EL (cell line): ENCODE data around the gene THOC2.
"Not testable (repeated sequence)": the region's sequence is repeated elsewhere in the genome, so short reads cannot be mapped to it uniquely, and the experiment has no call there.

Experiments
- DNase-seq: peaks from one replicate; pipeline ENCODE4 v3.0.0-alpha.2; 2016

Gene THOC2

GRCh38 chrX:123665197-123665596 lies 67.7 kb downstream of the THOC2 start:
- DNase-seq, result no peak

GRCh38 chrX:123664467-123665167 lies 68.2 kb downstream of the THOC2 start:
- peak; percentile 32 for DNase-seq

- DNase-seq, result not testable (repeated sequence)
These were observed 69.1 kb downstream of the THOC2 start for GRCh38 chrX:123663720-123664119.

DNA sequence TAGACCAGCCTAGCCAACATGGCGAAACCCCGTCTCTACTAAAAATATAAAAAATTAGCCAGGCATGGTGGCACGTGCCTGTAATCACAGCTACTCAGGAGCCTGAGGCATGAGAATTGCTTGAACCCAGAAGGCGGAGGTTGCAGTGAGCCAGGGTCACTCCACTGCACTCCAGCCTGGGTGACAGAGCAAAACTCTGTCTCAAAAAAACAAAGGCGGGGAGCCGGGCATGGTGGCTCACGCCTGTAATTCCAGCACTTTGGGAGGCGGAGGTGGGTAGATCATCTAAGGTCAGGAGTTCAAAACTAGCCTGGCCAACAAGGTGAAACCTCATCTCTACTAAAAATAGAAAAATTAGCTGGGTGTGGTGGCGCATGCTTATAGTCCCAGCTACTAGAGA lies 76.3 kb downstream of the THOC2 start:
- DNase-seq, result not testable (repeated sequence)

DNA sequence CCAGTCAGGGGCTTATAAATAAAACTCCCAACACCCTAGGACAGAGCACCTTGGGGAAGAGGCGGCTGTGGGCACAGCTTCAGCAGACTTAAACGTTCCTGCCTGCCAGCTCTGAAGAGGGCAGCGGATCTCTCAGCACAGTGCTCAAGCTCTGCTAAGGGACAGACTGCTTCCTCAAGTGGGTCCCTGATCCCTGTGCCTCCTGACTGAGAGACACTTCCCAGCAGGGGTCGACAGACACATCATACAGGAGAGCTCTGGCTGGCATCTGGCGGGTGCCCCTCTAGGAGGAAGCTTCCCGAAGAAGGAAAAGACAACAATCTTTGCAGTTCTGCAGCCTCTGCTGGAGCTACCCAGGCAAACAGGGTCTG lies 84.1 kb downstream of the THOC2 start:
- not testable (repeated sequence) for DNase-seq

DNA sequence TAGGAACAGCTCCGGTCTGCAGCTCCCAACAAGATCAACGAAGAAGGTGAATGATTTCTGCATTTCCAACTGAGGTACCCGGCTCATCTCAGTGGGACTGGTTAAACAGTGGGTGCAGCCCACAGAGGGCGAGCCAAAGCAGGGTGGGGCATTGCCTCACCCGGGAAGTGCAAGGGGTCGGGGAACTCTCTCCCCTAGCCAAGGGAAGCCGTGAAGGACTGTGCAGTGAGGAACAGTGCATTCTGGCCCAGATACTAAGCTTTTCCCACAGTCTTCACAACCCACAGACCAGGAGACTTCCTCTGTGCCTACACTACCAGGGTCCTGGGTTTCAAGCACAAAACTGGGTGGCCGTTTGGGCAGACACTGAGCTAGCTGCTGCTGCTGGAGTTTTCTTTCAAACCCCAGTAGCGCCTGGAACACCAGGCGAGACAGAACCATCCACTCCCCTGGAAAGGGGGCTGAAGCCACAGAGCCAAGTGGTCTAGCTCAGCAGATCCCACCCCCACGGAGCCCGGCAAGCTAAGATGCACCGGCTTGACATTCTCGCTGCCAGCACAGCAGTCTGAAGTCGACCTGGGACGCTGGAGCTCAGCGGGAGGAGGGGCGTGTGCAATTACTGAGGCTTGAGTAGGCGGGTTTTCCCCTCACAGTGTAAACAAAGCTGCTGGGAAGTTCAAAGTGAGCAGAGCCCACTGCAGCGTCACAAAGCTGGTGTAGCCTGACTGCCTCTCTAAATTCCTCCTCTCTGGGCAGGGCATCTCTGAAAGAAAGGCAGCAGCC lies 84.6 kb downstream of the THOC2 start:
- DNase-seq, result peak; percentile 60

DNA sequence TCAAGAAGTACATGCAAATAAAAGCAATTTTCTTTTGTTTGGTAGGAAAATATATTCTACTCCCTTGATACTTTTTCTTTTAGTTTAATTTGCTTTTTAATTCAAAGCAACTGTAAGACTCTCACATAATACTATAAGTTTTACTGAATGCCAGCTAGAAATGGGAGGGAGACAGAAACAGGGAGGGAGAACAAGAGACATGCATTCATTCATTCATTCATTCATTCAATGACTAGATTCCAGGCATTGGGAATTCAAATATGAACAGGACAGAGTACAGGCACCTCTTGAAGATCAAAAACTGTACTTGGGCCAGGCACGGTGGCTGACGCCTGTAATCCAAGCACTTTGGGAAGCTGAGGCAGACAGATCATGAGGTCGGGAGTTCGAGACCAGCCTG lies 85.6 kb downstream of the THOC2 start:
- no peak for DNase-seq

GRCh38 chrX:123629502-123629901 lies 103.3 kb downstream of the THOC2 start:
- DNase-seq, result no peak

DNA sequence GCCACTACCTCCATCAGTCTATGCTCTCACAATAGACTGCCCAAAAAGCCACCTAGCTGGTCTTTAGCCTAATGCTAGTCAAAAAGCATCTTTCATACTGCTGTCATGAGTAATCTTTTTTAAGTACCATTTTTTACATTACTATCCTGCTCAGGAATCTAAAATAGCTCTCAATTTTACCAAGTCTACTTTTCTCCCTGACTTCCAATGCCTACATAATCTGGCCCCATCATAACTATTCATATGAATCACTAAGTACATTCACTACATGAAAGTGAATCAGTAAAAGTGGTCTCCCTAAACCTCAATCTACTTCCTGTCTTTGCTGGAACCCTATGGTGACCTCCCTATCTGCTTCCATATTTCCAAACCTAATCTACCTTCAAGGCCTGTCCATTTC lies 105.9 kb downstream of the THOC2 start:
- DNase-seq, result peak; percentile 78

- no peak for DNase-seq
These were observed 106.9 kb downstream of the THOC2 start for GRCh38 chrX:123625952-123626351.

- no peak for DNase-seq
These were observed 107.4 kb downstream of the THOC2 start for GRCh38 chrX:123625477-123625876.

- DNase-seq, result no peak
These were observed 115.8 kb downstream of the THOC2 start for GRCh38 chrX:123617007-123617406.

DNA sequence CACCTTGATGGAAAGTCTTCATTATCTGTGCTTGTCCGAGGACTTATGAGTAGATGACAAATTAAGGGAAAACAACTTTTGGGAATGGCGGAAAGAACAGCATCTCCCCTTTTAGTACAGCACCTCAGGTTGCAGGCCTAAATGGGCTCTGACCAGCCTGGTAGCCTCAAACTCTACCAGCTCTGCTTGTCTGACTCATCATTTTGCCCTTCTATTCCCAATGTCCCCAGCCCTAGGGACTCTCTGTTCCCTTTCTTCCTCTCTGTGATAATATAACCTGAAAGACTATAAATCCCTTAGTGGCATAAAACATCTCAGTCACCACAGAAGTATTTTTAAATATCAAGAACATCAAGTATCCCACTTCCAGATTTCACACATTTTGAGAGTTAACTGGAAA lies 121.9 kb downstream of the THOC2 start:
- no peak for DNase-seq

DNA sequence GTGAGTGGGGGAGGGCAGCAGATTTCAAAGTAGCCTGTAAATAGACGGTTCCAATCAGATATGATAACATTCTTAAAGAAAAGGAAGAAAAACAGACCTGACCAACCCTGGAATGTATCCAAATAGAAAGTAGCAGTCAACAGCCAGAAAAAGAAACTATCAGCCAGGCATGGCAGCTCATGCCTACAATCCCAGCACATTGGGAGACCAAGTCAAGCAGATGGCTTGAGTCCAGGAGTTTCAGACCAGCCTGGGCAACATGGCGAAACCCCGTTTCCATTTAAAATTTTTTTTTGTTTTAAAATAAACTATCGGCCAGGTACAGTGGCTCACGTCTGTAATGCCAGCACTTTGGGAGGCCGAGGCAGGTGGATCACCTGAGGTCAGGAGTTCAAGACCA lies 125.0 kb downstream of the THOC2 start:
- DNase-seq, result no peak

GRCh38 chrX:123607270-123607669 lies 125.6 kb downstream of the THOC2 start:
- no peak for DNase-seq

- no peak for DNase-seq
These were observed 129.4 kb downstream of the THOC2 start for GRCh38 chrX:123603491-123603890.

- no peak for DNase-seq
These were observed 131.4 kb downstream of the THOC2 start for GRCh38 chrX:123601437-123601836.

DNA sequence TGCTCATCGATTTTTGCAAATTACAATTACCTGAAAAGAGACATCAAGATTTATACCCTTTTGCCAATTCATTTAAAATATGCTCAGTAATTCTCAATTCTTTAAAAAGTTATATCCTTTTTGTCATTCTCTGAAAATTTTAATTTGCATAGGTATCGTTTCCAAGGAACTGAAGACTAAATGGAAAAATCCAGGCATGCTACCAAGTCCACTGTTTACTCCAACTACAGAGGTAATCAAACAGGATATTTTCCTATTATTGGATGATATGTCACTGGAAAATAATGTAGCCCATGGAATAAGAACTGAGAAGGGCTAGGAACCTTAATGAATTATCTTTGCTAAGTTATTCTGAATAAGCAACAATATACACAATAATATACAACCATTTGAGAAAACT lies 132.7 kb downstream of the THOC2 start:
- DNase-seq, result no peak

- DNase-seq, result peak; percentile 38
These were observed 141.9 kb downstream of the THOC2 start for GRCh38 chrX:123590842-123591486.

DNA sequence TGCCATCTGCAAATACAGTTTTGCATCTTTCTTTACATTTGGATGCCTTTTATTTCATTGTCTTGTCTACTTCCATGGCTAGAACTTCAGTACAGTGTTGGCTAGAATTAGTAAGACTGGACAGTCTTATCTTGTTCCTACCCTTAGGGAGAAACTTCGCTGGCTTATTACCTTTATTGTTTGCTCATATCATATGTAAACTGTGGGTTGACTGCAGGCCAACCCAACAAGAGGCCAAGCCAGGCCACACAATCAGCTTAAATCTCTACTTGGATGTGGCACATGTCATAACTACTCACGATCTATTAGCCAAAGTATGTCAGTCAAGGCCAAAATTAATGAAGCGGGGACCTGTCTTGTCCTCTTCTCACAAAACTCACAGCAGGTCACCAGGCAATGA lies 144.1 kb downstream of the THOC2 start:
- DNase-seq, result no peak

- DNase-seq, result no peak
These were observed 151.3 kb downstream of the THOC2 start for GRCh38 chrX:123581586-123581985.

- DNase-seq, result no peak
These were observed 152.1 kb downstream of the THOC2 start for GRCh38 chrX:123580792-123581191.

GRCh38 chrX:123574027-123574426 lies 158.8 kb downstream of the THOC2 start:
- not testable (repeated sequence) for DNase-seq

DNA sequence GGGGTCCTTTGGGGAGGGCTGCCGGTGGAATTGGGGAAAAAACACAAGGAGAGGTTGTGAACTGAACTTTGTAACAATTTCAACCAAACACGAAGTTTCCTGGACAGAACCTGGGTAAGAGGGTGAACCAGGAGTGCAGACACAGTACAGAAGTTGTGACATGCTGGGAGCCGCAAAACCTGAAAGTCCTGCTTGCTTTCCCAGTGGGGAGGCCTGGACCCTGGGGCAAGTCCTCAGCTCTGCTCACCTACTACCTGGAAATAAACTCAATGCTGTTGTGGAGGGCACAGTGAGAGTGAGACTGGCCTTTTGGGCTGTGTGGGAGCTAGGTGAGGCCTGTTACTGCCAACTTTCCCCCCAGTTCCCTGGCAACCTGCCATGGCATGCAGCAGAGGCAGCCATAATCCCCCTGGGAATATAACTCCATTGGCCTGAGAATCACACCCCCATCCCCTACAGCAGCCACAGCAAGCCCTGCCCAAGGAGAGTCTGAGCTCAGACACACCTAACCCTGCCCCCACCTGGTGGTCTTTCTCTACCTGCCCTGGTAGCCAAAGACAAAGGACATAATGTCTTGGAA lies 162.8 kb downstream of the THOC2 start:
- no peak for DNase-seq
